Umbilical cord (tissue), 2 donors: ENCODE results near the gene ILDR2. TPM values are rescaled to one million over a fixed set of nuclear protein-coding genes. Genes with fewer than 3 reads are reported as not detected.

Experiments used
- DNase-seq: peaks from one replicate; pipeline ENCODE4 v3.0.0-alpha.2; 2015; ENCODE audit warnings: low spot score
- total RNA-seq: library from RNA; depleted of rRNA; stranded (reverse); fragments of >200 nt; gene quantifications from one replicate; pipeline ENCODE4 v1.2.3, GENCODE V29; 2014; ENCODE audit warnings: low replicate concordance; ENCODE audit not compliant: insufficient read depth

ILDR2 gene
- total RNA-seq, 1 donor from 2014 or later, result 4.1 TPM

DNA sequence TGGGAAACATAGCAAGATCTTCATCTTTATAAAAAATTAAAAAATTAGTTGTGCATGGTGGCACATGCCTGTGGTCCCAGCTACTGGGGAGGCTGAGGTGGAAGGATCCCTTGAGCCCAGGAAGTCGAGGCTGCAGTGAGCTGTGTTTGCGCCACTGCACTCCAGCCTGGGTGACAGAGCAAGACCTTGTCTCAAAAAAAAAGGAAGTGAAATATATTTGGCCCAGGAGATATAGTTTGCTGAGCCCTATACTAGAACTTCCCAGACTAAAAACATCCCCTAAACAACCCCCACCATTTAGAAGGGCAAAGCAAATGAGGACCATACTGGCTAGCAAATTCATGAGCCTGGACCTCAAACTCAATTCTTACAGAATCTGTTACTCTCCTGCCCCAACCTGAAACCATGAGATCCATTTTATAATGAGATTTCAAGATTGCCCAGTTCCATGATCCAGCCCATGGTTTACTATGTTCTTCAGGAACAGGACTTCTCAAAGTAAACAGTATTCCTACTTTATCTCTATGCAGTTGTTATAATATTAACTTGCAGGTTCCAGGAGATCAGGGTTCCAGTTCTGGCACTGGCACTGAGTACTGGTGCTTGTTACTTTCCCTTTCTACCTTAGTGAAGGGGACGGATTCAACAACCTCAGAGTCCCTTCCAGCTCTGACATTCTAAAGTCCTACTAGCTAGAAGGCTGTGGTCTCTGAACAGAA is 50.4 kb downstream of the ILDR2 start:
- no peak for DNase-seq

DNA sequence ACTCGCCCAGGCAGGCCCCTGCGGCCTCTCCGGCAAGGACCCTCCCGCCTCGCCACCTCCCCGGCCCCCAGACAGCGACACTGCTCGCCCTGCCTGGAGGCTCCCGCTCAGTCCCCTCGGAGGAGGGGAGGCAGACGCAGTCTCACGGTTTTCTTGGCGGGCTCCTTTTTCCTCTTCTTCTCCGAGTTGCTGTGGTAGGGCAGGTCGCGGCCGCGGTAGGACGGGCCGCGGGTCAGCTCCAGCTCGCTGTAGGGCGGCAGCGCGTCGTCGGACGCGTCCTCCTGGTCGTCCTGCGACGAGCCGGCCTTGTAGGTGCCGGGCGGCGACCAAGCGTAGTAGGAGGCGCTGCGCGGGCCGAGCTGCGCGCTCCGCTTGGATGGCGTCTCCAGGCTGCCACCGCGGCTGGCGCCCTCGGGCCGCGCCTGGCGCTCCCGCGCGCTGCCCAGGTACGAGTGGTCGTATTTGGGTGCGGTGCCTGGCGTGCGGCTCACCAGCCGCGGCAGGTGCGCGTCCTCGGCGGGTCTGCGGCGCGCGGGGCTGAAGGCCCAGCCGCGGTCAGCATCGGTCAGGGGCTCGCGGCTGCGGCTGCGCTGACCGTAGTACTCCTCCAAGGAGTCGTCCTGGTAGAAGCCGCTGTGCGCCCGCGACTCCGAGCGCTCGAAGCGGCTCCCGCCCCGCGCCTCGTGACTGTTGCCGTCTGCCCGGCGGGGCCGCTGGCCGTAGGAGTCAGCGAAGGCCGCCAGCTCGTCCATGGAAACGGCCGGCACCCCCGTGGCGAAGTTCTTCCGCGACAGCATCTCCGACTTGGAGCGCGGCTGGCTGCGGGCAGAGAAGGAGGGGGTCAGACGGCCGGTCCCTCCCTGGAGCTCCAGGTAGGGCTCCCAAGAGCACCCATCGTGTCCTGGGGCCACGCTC is 54.5 kb downstream of the ILDR2 start:
- no peak for DNase-seq

DNA sequence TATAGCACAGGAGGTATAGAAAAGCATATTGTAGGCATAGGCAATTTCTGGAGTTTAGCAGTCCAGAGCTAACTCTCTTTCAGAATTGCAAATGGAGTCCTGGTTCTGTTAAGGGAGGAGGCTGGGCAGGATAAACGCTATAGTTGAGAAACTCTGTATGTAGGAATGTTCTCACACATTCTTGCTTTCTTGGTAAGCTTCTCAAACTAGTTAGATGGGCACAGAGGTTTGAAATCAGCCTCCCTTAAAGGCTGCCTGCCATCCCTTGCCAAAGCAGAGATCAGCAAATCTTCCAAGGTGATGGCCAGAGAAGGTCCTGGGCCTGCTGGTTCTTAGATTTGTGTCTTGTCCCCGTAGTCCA is 56.4 kb downstream of the ILDR2 start:
- no peak for DNase-seq

DNA sequence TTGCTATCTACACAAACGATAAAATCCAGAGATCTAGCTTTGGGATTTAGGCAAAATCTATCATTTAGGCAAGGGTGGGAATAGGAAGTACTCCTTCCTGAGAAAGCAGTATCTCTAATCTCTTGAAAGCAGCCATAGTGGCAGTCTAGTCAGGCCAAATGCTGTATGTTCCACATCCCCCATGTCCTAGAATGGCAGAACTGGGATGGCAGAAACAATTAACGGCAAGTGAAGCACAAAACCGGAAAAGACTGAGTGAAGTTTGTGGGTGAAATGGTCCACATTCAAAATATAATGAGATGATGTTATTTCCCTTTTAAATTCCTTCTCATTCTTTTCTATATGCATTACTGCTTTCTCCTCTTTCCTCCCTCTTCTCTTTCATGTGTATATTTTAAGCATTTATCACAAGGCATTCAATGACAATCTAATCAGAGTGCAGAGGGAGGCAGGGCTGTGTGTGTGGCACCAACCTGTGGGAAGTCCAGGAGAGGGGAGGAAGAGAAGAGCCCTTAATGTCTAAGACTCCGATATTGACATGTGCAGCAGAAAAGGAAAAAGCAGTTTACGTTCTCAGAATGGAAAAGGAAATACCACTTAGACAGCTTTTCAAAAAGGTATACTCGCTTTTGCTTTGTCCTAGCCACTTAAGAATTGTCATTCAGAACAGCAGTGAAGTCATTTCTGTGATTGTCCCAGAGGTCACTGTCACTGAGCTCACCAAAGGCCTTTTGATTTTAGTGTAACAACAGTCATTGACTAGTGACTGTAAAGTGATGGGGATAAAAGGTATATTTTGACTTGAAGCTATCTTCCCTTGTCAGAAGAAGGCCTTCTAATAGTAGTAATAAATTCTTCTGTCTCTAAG is 57.0 kb downstream of the ILDR2 start:
- DNase-seq, result no peak

DNA sequence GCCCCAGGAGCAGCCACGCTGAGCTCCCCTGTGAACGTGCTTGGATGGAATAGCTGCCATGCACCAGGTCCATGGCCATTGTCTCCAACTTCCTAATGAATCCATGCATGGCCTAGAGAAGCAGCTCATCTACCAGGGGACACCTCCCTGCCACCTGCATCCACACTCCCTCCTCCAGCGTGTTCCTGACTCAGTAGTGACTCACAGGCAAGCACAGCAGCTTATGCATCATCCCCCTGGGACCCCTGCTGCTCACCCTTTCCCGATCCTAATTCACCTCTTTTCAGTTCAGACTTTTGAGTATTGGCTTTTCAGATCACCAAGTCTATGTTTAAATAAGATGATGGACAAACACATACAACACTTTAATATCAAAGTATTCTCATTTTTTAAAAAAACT is 59.4 kb downstream of the ILDR2 start:
- no peak for DNase-seq

DNA sequence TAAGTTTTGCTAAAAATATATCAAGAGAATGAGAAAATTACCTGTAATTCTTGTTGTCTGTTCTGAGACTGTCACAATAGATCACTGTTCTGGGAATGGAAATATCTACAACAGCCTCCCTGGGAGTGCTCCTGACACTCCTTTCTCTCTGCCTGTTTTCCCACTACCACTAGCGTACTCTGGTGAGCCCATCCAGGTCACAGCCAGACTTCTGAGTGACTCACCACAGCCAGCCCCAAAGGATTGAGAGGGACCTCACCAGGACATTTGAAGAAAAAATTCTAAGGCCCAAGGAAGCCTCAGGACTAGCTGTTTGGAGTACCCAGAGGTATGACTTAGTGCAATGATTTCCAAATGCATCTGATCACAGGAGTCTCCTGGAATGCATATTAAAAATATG is 60.3 kb downstream of the ILDR2 start:
- DNase-seq, result no peak

DNA sequence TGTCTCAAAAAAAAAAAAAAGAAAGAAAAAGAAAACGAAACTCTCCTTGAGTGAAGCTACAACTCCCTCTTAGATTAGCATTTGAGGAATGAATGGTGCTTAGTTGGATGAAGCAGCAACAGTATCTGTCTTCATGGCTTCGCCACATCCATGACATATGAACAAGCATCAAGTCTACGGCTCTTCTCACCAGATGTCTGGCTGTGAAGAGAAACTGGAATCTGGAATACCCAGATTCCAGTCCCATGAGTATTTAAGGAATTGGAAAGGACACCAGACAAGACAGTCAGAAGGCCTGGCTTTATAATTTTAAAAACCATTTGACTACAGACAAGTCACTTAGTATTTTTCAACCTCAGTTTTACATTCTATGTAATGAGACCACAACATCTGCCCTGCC is 61.2 kb downstream of the ILDR2 start:
- no peak for DNase-seq

DNA sequence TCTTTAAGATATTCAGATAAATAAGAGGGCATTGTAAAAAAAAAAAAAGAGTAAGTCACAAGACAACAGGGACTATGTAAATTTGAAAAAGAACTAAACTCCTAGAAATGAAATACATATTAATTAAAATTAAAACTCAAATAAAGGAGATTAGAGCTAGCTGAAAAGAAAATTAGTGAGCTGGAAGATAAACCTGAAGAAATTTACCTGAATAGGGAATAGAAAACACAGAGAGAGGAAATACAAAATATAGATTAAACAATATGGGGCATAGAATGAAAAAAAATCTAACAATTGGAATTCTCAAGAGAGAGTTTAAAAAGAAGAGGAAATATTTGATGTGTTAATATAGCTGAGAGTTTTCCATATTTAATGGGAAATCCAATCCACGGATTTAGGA is 63.7 kb downstream of the ILDR2 start:
- DNase-seq, result no peak

DNA sequence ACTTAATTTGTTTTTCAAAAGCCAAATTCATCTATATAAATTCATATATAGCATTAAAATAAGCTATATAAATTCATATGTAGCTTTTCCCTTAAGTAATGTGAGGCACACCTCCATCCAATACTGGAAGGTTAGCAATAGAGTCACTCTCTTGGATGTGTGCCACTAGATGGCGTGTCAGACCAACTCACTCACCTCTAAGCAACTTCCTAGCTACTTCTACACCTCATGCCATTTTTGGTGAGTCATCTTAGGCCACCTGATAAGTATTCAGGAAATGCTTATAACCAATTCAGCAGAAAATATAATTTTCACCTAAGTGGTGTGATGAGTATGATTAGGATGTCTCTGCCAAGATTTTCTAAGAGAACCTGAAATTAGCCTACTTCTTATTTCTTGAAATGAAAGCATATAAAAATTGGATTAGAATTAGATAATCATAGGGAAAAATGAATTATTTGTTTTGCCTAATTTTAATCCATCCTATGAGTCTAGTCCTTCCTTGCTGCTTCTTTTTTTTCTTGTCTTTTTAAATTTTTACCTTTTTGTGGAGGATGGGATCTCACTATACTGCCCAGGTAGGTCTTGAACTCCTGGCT is 64.8 kb downstream of the ILDR2 start:
- peak; percentile 80 for DNase-seq

DNA sequence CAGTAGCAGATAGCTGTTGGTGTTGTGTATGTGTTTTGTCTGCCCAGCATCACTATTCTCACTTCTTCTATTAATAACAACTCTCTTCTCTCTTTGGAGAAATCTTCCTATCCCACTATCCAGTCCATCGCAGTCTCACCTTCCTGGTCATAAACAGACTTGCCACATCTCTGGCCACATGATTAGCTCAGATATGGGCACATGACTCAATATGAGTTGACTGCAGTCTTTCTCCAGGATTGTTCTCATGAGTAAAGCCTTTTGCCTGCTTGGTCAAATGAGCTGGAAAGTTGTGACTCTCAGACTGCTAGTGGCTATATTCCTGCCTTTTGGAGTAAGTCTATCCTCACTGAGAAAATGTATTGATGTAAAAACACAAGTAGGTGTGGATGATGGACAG is 66.4 kb downstream of the ILDR2 start:
- no peak for DNase-seq

DNA sequence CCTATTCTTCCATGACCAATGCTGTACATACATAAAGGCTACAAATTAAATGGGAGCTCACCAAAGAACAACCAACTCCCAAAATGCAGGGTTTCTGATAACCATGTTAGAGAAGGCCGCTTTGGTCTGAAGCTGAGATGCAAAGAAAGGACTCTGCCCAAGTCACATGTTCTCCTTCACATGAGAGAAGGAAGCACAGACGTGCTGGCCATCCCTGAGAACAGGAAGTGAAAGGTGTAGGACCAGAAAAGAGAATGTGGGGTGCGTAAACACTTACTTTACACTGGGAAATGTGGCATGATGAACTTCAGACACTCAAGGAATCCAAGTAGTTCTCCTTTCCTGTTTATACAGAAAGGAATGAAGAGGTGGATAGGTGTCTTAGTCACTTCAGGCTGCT is 67.6 kb downstream of the ILDR2 start:
- DNase-seq, result no peak

DNA sequence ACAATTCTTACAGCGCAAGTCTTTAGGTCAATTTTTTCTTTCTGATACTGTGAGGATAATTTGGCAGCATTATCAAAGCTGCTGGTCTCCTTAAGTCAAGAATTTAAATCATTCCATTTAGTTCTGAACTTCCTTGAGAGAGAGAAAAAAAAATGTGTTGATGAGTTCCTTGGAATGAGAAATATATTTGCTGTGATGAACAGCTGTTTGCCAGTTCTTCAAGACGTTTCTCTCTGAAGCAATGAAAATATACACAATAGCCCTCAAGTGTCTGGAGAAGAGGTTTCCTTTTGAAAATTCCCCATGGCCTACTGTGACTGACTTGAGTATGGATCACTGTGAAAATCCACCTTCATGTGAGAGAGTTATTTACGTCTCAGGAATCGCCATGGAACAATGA is 68.3 kb downstream of the ILDR2 start:
- no peak for DNase-seq

DNA sequence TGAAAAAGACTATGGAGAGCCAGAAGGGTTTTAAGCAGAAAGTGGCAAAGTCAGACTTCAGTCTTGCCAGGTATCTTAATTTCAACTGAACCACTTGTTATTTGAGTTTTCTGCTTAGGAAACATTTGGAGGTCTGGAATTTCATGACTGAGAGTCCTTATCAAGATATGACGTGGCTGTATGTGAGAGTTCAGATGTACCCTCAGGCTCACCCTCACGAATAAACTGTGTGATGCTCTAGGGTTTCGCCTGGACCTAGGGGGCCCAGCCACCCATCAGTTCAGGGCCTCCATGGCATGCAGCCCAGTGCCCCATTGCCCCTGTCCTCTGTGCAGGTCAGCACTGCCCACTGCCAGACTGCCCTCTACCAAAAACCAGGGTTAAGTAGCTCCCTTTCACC is 68.7 kb downstream of the ILDR2 start:
- no peak for DNase-seq

DNA sequence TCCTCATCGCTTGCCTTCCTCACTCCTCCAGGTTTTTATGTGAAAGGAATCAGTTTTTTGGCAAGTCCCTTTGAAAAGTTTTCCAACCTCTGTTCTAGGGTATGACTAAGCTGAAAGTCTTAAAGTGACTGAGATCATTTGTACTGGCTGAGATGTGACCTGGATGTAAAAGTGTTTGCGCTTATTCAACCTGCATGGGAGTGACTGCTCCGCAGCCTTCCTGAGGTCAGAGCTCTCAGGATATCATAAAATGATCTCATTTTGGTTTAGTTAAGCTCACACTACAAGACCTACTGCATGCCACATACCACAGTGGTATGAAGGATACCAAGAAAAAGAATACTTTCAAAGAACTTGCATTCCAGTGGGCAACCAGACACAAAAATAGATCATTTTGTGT is 69.4 kb downstream of the ILDR2 start:
- peak; percentile 70 for DNase-seq

DNA sequence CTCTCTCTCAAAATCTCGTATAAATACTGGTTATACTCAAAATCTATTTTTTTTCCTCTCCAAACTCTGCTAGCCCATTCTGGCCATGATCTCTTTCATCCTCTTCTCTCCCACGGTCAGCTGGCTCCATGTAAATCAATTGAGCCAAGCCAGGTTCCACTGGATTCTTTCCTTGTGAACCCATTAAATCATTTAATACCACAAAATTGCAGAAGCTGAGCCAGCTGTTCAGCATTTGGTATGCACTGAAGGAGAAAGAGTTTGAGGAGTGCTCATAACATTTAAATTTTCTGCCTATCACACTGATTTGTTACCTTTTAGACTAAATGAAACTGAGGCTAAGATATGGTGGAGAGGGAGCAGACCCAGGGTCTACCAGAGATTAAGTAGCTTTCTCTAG is 70.2 kb downstream of the ILDR2 start:
- peak; percentile 92 for DNase-seq

DNA sequence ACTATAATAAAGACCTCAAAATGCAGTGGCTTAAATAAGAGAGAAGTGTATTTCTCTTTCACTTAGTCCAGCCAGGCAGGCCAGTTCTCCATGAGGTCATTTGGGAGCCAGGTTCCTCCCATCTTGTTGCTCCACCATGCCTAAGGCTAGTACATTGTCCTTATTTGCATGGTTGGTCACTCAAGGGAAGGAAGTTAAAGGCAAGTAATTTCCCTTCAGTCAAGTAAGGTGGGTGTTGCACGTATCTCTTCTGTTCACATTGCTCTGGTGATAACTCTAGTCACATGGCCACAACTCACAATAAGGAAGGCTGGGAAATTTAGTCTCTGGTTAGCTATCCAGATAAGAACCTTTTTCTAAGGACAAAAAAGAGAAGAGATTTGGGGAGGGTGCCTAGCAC is 72.1 kb downstream of the ILDR2 start:
- DNase-seq, result no peak

DNA sequence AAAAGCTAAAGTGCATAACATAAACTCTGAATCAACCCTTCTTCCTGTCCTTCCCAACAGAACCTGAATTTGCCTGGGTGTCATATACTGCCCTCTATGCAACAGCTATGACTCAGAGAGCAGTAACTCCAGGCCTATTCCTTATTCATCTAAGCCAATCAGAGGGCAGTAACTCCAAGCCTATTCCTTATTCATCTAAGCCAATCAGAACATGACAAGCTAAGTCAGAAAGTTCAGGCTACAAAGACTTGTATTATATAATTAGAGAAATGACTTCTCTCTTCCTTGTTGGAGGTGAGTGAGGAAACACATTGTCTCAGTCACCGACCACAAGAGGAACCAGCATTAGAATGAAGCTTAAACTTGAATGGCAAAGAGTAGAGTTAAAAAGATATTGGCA is 73.1 kb downstream of the ILDR2 start:
- no peak for DNase-seq

DNA sequence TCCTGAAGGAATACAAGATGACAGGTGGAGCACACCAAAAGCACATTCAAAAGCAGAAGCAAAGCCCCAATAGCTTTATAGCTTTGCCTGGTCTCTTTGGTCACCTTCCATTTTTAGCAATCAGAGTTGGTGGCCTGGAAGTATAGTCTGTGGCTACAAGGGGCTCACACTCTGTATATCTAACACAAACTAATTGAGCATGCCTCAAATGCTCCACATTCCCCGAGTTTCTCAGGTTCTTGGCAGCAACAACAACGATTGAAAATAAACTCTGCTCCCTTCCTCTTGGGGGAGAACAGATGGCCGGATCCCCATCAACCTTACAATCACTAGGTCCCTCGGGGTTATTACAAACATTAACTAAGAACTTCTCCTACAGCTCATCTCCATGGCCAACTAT is 74.4 kb downstream of the ILDR2 start:
- no peak for DNase-seq

DNA sequence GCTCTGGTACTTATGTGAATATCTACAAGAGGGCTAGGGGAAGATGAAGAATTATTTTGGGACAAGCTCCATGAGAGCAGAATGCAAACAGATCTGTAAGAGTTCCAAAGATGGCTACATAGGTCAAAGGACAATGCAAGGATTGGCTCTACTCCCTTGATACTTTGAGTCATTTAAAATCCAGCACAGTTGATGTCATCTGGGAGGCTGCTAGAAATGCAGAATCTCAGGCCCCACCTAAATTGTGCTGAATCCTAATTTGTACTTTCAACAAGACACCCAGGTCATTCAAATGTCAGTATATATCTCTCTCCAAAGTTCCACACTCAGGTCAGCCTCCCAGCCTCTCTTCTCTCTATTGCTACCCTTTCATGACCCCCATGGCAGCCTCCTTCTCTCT is 75.6 kb downstream of the ILDR2 start:
- DNase-seq, result no peak

DNA sequence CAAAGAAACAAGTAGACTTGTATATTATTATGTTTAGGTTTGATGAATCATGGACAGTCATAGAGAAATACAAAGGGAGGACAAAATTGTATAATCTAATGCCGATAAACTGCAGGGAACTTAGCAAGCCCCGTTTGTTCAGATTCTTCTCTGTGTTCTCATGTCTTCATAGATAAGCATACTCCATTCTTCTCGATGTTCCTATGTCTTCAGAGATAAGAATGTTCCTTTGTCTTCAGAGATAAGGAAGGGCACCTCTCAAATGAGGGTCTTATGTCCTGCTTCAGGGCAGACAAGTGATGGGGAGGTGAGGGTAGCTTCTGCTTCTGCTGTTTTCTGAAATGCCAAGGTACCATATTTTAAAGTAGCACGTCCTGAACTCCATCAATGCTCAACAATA is 79.6 kb downstream of the ILDR2 start:
- no peak for DNase-seq

DNA sequence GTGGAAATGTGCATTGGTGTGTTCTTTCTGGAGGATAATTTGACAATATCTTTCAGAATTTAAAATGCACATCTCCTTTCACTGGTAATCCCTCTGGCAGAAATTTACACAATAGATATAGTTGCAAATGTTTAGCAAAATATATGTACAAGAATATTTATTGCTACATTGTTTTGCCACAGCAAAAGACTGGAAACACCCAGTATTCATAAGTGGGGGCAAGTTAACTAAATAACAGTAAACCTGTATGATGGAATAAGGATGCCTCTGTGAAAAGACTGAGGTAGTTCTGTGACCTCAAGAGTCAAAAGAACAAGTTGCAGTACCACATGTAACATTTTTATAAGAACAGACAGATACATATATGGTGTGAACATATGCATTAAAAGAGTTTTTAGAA is 85.6 kb downstream of the ILDR2 start:
- DNase-seq, result no peak
